ENCODE results near the gene POTEF. TPM values are rescaled to one million over a fixed set of nuclear protein-coding genes. Genes with fewer than 3 reads are reported as not detected.
"Not testable (repeated sequence)": the region's sequence is repeated elsewhere in the genome, so short reads cannot be mapped to it uniquely, and the experiment has no call there.

Gene POTEF
- not detected for total RNA-seq
- under 1 TPM in 1 of 2 donors, not detected in 1; 0.06 TPM for polyA plus RNA-seq
- not detected for total RNA-seq

DNA sequence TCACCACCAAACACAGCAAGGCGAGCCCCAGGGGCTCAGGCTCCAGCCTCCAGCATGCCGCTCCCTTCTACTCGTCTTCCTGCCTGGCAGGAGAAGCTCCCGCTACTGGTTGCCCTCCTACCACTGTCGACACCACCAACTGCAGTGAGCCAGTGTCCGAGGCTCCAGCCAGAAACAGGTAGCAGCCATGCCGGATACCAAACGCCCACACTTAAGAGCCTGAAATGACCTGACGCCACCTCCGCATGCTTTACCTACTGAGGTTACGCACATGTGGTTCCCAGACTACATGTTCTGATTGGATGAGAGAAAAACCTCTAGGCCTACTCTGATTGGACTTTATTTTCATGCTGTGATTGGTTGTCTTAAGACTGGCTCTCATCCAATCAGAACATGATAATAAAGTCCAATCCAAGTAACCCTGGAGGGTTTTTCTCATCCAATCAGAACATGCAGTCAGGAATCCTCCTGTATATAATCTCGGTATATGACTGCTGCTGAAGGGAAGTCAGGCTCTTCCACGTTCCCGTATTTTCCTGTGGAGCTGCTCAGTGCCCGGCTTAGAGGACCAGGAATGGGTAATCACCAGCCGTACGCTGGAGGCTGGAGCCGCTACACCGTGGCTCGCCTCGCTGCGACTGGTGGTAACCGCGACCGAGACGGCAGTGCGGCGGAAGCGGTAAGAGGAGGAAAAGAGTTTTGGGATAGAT is at the start of gene POTEF:
POTEF (minus strand) TSS at position 103 of the 710 bp plus-strand sequence. CDS start 8,707 bp downstream, outside the sequence.
- H3K27ac Mint-ChIP-seq; H3K4me1 Mint-ChIP-seq; POLR2A ChIA-PET; H3K36me3 ChIP-seq (ENCODE audit: control insufficient read depth in 2 of 3, insufficient read depth in 3 of 3, low read length in 3 of 3); H3K27ac ChIP-seq (ENCODE audit: low read depth, low read length); H3K27me3 ChIP-seq (ENCODE audit: control insufficient read depth in 2 of 2, insufficient read depth in 2 of 2, low read length in 2 of 2); H3K9me3 Mint-ChIP-seq; H3K9me3 ChIP-seq (ENCODE audit: control insufficient read depth in 2 of 3, low read length in 3 of 3); H3K36me3 Mint-ChIP-seq; H3K27me3 Mint-ChIP-seq; ATAC-seq; CTCF ChIA-PET; DNase-seq; H3K4me1 ChIP-seq (ENCODE audit: control insufficient read depth in 2 of 2, insufficient read depth in 2 of 2, low read length in 2 of 2); H3K4me3 ChIP-seq (ENCODE audit: low read length); H3K4me3 Mint-ChIP-seq; intact Hi-C loops (cut with micrococcal nuclease): not testable (repeated sequence)

DNA sequence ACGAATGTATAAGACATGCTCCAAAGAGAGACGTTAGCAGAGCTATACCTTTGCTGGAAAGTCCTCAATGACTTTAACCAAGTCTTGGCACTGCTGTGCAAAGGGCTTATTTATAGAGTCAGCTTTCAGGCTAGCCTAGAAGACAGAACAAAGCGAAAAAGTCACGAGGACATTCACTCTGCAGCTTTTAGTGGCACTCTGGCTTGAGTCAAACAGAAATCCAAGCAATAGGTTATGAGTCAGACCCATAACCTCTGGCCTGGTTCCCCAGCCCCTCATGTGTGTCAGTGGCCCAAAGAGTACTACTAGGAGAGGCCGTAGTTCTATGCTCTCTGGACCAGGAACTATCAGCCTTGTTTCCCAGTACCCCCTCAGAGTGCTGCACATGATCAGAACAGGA is 45.8 kb upstream of the POTEF start:
- H3K4me1 ChIP-seq (ENCODE audit: control insufficient read depth in 2 of 2, insufficient read depth in 2 of 2, low read length in 2 of 2); intact Hi-C loops (cut with micrococcal nuclease); H3K9me3 Mint-ChIP-seq; H3K27me3 ChIP-seq (ENCODE audit: control insufficient read depth in 2 of 2, insufficient read depth in 2 of 2, low read length in 2 of 2); CTCF ChIA-PET; H3K4me3 Mint-ChIP-seq; H3K27me3 Mint-ChIP-seq; H3K27ac ChIP-seq (ENCODE audit: low read depth, low read length); ATAC-seq; POLR2A ChIA-PET; H3K4me3 ChIP-seq (ENCODE audit: low read length); DNase-seq; H3K9me3 ChIP-seq (ENCODE audit: control insufficient read depth in 2 of 3, low read length in 3 of 3); H3K27ac Mint-ChIP-seq: not testable (repeated sequence)
- H3K36me3 ChIP-seq (ENCODE audit: control insufficient read depth in 2 of 3, insufficient read depth in 3 of 3, low read length in 3 of 3): peaks cover 0 to 47% (median 3%) of the 10 kb centered on the region in 3 experiments
- peaks cover 4 to 17% (median 7%) of the 10 kb centered on the region in 5 donors for H3K36me3 Mint-ChIP-seq
- peaks cover 3 to 23% (median 11%) of the 10 kb centered on the region in 7 donors for H3K4me1 Mint-ChIP-seq

DNA sequence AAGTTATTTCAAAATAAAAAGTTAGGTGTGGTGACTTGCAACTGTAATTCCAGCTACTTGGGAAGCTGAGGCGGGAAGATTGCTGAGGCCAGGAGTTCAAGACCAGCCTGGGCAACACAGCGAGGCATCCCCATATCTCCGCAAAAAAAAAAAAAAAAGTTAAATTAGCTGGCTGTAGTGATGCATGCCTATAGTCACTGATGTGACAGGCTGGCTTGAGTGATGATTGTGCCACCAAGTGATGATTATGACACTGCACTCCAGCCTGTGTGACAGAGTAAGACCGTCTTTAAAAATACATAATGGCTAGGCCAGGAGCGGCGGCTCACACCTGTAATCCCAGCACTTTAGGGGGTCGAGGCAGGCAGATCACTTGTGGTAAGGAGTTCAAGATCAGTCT is 40.9 kb upstream of the POTEF start:
- no peaks in the 10 kb centered on the region for H3K9me3 Mint-ChIP-seq

DNA sequence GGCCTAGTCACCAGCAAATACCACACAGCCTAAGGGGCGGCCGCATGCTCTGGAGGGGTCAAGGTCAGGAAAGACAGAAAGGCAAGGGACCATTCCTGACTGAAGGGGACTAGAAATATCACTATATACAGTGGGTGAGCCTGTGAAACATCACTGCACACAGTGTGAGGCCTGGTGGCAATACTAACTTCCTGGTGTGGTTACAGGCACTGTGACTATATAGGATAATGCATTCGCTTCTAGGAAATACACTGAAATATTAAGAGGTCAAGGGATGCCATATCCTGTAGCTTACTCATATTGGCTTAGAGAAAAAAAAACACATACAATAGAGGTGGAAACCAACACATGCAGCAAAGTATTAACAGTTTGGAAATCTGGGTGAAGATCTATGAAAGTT is 40.1 kb upstream of the POTEF start:
- H3K9me3 Mint-ChIP-seq; DNase-seq; H3K9me3 ChIP-seq (ENCODE audit: control insufficient read depth in 2 of 3, low read length in 3 of 3); CTCF ChIA-PET; H3K27me3 ChIP-seq (ENCODE audit: control insufficient read depth in 2 of 2, insufficient read depth in 2 of 2, low read length in 2 of 2); H3K4me1 ChIP-seq (ENCODE audit: control insufficient read depth in 2 of 2, insufficient read depth in 2 of 2, low read length in 2 of 2); POLR2A ChIA-PET; intact Hi-C loops (cut with micrococcal nuclease); H3K4me3 ChIP-seq (ENCODE audit: low read length); H3K27ac ChIP-seq (ENCODE audit: low read depth, low read length); H3K27me3 Mint-ChIP-seq: not testable (repeated sequence)
- Mint-ChIP-seq H3K4me1 (peaks cover 0 to 21% (median 0%) of the 10 kb centered on the region in 7 donors), H3K36me3 (peaks cover 5 to 36% (median 14%) of the 10 kb centered on the region in 5 donors), H3K27ac (peak overlapping the region in 1 of 9 donors; percentile 80), H3K4me3 (peak overlapping the region in 1 of 10 donors; percentile 65)
- ATAC-seq: peak; percentile 36
- peaks cover 0 to 68% (median 5%) of the 10 kb centered on the region in 3 experiments for H3K36me3 ChIP-seq (ENCODE audit: control insufficient read depth in 2 of 3, insufficient read depth in 3 of 3, low read length in 3 of 3)

More for the DNA sequence above, 40.9 kb upstream of the POTEF start:
- ATAC-seq: no peak
- POLR2A ChIA-PET: no interaction called here
- no peak overlapping the region for H3K4me3 ChIP-seq (ENCODE audit: low read length)
- CTCF ChIA-PET: no interaction called here
- DNase-seq: no peak
- Mint-ChIP-seq H3K4me1 (peaks cover 0 to 21% (median 0%) of the 10 kb centered on the region in 7 donors), H3K27me3 (no peaks in the 10 kb centered on the region), H3K27ac (no peak overlapping the region), H3K36me3 (peaks cover 5 to 36% (median 10%) of the 10 kb centered on the region in 5 donors), H3K4me3 (no peak overlapping the region)
- no peaks in the 10 kb centered on the region for H3K27me3 ChIP-seq (ENCODE audit: control insufficient read depth in 2 of 2, insufficient read depth in 2 of 2, low read length in 2 of 2)
- no peaks in the 10 kb centered on the region for H3K9me3 ChIP-seq (ENCODE audit: control insufficient read depth in 2 of 3, low read length in 3 of 3)
- H3K4me1 ChIP-seq (ENCODE audit: control insufficient read depth in 2 of 2, insufficient read depth in 2 of 2, low read length in 2 of 2): no peaks in the 10 kb centered on the region
- H3K27ac ChIP-seq (ENCODE audit: low read depth, low read length): no peak overlapping the region
- intact Hi-C loops (cut with micrococcal nuclease): no loop called here
- peaks cover 0 to 68% (median 5%) of the 10 kb centered on the region in 3 experiments for H3K36me3 ChIP-seq (ENCODE audit: control insufficient read depth in 2 of 3, insufficient read depth in 3 of 3, low read length in 3 of 3)

DNA sequence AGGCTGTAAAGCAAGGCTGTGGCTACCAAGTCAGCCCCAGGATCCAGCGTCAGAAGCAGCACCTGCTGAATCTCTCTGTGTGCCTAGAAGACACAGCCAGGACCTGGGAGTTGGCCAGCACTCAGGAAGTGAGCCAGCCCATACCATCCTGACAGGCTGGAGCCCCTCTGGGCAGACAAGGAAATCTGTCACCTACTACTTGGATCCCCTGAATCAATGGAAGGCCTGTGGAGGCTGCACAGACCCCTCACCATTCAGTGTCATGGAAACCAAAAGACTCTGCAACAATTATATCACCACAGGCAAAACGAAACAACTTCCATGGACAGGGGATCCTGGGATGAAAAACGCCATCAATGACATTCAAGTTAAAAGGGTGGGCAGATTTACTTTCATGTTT is 37.6 kb upstream of the POTEF start:
- ATAC-seq; intact Hi-C loops (cut with micrococcal nuclease); H3K27ac ChIP-seq (ENCODE audit: low read depth, low read length); H3K27me3 Mint-ChIP-seq; H3K4me3 Mint-ChIP-seq; H3K4me1 ChIP-seq (ENCODE audit: control insufficient read depth in 2 of 2, insufficient read depth in 2 of 2, low read length in 2 of 2); H3K9me3 ChIP-seq (ENCODE audit: control insufficient read depth in 2 of 3, low read length in 3 of 3); POLR2A ChIA-PET; H3K27me3 ChIP-seq (ENCODE audit: control insufficient read depth in 2 of 2, insufficient read depth in 2 of 2, low read length in 2 of 2); DNase-seq; H3K9me3 Mint-ChIP-seq; CTCF ChIA-PET; H3K4me3 ChIP-seq (ENCODE audit: low read length): not testable (repeated sequence)
- peaks cover 0 to 21% (median 0%) of the 10 kb centered on the region in 7 donors for H3K4me1 Mint-ChIP-seq
- peak overlapping the region in 1 of 9 donors; percentile 18 for H3K27ac Mint-ChIP-seq
- H3K36me3 ChIP-seq (ENCODE audit: control insufficient read depth in 2 of 3, insufficient read depth in 3 of 3, low read length in 3 of 3): peaks cover 0 to 63% (median 4%) of the 10 kb centered on the region in 3 experiments
- H3K36me3 Mint-ChIP-seq: peaks cover 5 to 32% (median 14%) of the 10 kb centered on the region in 5 donors

DNA sequence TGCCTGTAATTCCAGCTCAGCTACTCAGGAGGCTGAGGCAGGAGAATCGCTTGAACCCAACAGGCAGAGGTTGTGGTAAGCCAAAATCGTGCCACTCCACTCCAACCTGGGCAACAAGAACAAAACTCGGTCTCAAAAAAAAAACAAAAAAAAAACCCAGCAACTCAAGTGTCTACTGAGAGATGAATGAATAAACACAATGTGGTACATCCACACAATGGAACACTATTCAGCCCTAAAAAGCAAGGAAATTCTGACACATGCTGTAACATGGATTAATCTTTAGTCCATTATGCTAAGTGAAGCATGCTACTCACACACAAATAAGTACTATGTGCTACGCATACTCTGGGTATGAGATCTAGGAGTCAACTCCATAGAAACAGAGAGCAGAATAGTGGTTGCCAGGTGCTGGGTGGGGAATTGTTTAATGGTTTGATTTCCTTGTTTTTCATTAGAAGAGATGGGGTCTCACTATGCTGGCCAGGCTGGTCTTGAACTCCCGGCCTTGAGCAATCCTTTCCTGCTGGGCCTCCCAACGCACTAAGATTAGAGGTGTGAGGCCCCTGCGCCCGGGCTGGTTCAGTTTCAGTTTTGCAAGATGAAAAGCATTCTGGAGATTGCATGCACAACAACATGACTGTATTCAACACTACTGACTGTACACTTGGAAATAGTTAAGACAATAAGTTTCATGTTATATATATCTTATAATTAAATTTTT is 36.4 kb upstream of the POTEF start:
- no peak overlapping the region for H3K4me3 ChIP-seq (ENCODE audit: low read length)
- H3K9me3 ChIP-seq (ENCODE audit: control insufficient read depth in 2 of 3, low read length in 3 of 3): no peaks in the 10 kb centered on the region
- Mint-ChIP-seq H3K27me3 (no peaks in the 10 kb centered on the region), H3K9me3 (peaks cover 0 to 2% (median 0%) of the 10 kb centered on the region in 11 donors), H3K4me3 (no peak overlapping the region), H3K36me3 (peaks cover 5 to 29% (median 14%) of the 10 kb centered on the region in 5 donors), H3K4me1 (peaks cover 0 to 21% (median 0%) of the 10 kb centered on the region in 7 donors), H3K27ac (no peak overlapping the region)
- H3K4me1 ChIP-seq (ENCODE audit: control insufficient read depth in 2 of 2, insufficient read depth in 2 of 2, low read length in 2 of 2): no peaks in the 10 kb centered on the region
- intact Hi-C loops (cut with micrococcal nuclease): no loop called here
- ChIA-PET CTCF (no interaction called here), POLR2A (no interaction called here)
- no peak for DNase-seq
- H3K27me3 ChIP-seq (ENCODE audit: control insufficient read depth in 2 of 2, insufficient read depth in 2 of 2, low read length in 2 of 2): no peaks in the 10 kb centered on the region
- ATAC-seq: no peak
- H3K36me3 ChIP-seq (ENCODE audit: control insufficient read depth in 2 of 3, insufficient read depth in 3 of 3, low read length in 3 of 3): peaks cover 0 to 69% (median 3%) of the 10 kb centered on the region in 3 experiments
- H3K27ac ChIP-seq (ENCODE audit: low read depth, low read length): no peak overlapping the region

Measured in naive thymus-derived CD4-positive, alpha-beta T cell (primary cell).